ENCODE measurements around the gene ASMTL.
"Not testable (repeated sequence)": the region's sequence is repeated elsewhere in the genome, so short reads cannot be mapped to it uniquely, and the experiment has no call there.

ASMTL gene

DNA sequence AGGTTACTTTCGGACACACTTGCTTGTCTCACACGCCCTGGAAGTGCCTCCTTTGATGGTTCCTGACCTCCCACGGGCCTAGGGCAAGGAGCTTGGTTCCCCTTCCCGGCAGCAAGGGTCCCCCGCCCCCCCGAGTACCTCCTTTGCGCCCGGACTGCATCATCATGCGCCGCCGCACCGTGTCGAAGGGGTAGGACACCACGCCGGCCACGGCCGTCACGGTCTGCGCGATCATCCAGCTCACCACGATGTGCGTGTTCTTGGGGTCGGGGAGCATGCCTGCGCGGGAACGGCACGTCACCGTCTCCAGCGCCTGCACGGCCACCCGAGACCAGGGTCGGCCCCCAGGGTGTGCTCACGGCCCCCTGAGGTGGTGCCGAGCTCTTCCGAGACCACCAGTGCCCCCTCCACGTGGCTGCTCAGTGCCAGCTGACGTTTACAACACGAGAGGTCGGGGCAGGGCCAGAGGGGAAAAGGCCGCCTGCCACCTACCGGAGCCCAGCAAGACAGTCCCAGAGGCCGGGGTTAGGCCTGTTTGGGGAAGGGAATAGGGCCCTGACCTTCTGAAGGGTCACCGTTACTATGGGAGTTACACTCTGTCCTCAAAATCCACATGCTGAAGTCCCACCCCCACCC, 65.5 kb downstream of the ASMTL start:
- no peak overlapping the region for H3K9ac ChIP-seq (ENCODE audit: low read length)
- H3K36me3 ChIP-seq (ENCODE audit: insufficient read depth, low read length): peaks cover 68% of the 10 kb centered on the region
- no peak overlapping the region for H3K27ac ChIP-seq (ENCODE audit: low read depth, low read length)
- H3K4me3 ChIP-seq (ENCODE audit: low read depth in 1 of 2, low read length in 2 of 2): no peak overlapping the region
- no peaks in the 10 kb centered on the region for H3K9me3 ChIP-seq (ENCODE audit: low read length)
- H3K27me3 ChIP-seq (ENCODE audit: control insufficient read depth in 1 of 2, insufficient read depth in 2 of 2, low read length in 2 of 2): no peaks in the 10 kb centered on the region
- H3K4me1 ChIP-seq (ENCODE audit: insufficient read depth, low read length): peaks cover 31% of the 10 kb centered on the region

DNA sequence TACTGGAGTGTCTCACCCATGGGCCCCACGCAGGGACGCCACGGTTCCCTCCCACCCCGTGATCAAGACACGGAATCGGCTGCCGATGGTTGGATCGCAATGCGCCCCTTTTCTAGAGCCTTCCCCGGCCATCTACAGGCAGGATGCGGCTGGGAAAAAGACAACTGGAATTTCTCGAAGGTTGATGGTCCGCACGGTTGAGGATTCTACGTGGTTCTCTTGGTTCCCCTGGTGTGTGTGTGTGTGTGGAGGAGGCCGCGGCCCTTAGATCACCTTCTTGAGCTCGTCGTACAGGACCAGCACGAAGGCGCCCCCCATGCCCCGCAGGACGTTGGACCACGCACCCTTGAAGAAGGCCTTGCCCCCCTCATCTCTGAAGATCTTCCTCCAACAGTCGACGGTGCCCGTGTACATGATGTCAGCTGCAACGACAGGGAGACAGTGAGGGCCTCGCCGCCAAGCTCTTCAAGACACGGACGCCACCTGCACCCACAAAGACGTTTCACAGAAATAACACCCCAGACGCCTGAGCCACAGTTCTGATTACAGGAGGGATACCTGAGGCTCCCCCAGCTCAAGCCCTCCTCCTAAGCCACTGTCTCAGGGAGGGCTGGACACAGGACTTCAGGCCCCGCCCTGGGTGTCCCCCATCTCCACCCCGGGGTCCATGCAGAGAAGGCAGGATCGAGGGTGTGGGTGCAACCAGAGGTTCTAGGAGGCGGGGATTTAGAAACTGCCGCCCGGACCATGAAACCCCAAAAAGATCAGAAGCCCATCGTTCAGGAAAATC, 66.2 kb downstream of the ASMTL start:
- no peaks in the 10 kb centered on the region for H3K9me3 ChIP-seq (ENCODE audit: low read length)
- H3K36me3 ChIP-seq (ENCODE audit: insufficient read depth, low read length): peaks cover 68% of the 10 kb centered on the region
- no peak overlapping the region for H3K4me3 ChIP-seq (ENCODE audit: low read depth in 1 of 2, low read length in 2 of 2)
- peaks cover 31% of the 10 kb centered on the region for H3K4me1 ChIP-seq (ENCODE audit: insufficient read depth, low read length)
- no peak overlapping the region for H3K9ac ChIP-seq (ENCODE audit: low read length)
- H3K27me3 ChIP-seq (ENCODE audit: control insufficient read depth in 1 of 2, insufficient read depth in 2 of 2, low read length in 2 of 2): no peaks in the 10 kb centered on the region
- H3K27ac ChIP-seq (ENCODE audit: low read depth, low read length): no peak overlapping the region

DNA sequence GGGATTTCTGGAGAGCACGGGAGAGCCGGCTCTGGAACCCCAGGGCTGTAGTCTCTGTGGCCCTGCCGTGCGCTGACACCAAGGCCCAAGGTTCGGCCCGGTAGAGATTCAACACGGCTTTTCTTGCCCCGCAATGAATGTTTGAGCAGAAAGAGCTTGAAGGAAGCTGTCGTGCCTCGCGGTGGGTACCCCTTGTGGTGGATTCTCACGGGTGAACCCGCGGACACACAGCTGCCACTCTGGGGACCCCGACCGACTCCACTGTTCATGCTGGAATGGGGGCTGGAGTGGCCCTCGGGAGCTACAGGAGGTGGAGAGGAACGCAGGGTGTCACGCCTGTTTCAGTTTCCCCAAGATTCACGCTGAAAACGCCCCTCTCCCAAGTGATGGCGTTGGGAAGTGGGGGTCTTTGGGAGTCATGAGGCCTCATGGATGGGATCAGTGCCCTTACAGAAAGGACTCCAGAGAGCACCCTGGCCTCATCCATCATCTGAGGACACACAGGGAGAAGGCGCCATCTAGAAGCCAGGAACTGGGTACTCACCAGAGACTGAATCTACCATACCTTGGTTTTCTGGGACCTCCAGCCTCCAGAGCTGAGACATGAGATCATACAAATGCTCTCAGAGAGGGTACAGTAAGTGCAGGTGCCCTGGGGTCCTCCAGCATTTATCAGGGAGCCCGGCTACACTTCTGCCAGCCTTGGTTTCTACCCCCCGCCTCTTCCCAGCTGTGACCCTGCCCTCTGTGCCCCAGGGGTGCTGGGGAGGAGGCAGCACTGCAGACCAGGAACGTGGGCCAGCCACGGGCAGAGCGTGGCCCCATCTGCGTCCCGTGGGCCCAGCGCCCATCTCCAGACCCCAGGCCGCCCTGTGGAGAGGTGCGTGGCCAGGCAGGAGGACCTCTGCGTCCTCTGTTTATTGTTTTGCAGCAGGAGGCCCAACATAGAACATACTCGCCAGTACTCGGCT, 67.2 kb downstream of the ASMTL start:
- no peaks in the 10 kb centered on the region for H3K9me3 ChIP-seq (ENCODE audit: low read length)
- H3K36me3 ChIP-seq (ENCODE audit: insufficient read depth, low read length): peaks cover 64% of the 10 kb centered on the region
- H3K27ac ChIP-seq (ENCODE audit: low read depth, low read length): no peak overlapping the region
- peaks cover 24% of the 10 kb centered on the region for H3K4me1 ChIP-seq (ENCODE audit: insufficient read depth, low read length)
- no peak overlapping the region for H3K4me3 ChIP-seq (ENCODE audit: low read depth in 1 of 2, low read length in 2 of 2)
- no peaks in the 10 kb centered on the region for H3K27me3 ChIP-seq (ENCODE audit: control insufficient read depth in 1 of 2, insufficient read depth in 2 of 2, low read length in 2 of 2)
- H3K9ac ChIP-seq (ENCODE audit: low read length): no peak overlapping the region

GRCh38 chrX:1384658-1385252, 68.0 kb downstream of the ASMTL start:
- Histone ChIP-seq H3K27me3 (ENCODE audit: control insufficient read depth in 1 of 2, insufficient read depth in 2 of 2, low read length in 2 of 2) (no peaks in the 10 kb centered on the region), H3K36me3 (ENCODE audit: insufficient read depth, low read length) (peaks cover 56% of the 10 kb centered on the region)

GRCh38 chrX:1380672-1381233, 72.0 kb downstream of the ASMTL start:
- H3K4me1 ChIP-seq (ENCODE audit: insufficient read depth, low read length): no peaks in the 10 kb centered on the region
- no peak overlapping the region for H3K9ac ChIP-seq (ENCODE audit: low read length)
- no peak overlapping the region for H3K27ac ChIP-seq (ENCODE audit: low read depth, low read length)
- H3K4me3 ChIP-seq (ENCODE audit: low read depth in 1 of 2, low read length in 2 of 2): no peak overlapping the region
- H3K9me3 ChIP-seq (ENCODE audit: low read length): no peaks in the 10 kb centered on the region
- H3K36me3 ChIP-seq (ENCODE audit: insufficient read depth, low read length): peaks cover 16% of the 10 kb centered on the region
- no peaks in the 10 kb centered on the region for H3K27me3 ChIP-seq (ENCODE audit: control insufficient read depth in 1 of 2, insufficient read depth in 2 of 2, low read length in 2 of 2)

More at GRCh38 chrX:1384658-1385252, 68.0 kb downstream of the ASMTL start:
- H3K4me3 ChIP-seq (ENCODE audit: low read depth in 1 of 2, low read length in 2 of 2): no peak overlapping the region
- no peak overlapping the region for H3K9ac ChIP-seq (ENCODE audit: low read length)
- H3K9me3 ChIP-seq (ENCODE audit: low read length): no peaks in the 10 kb centered on the region
- peaks cover 17% of the 10 kb centered on the region for H3K4me1 ChIP-seq (ENCODE audit: insufficient read depth, low read length)
- no peak overlapping the region for H3K27ac ChIP-seq (ENCODE audit: low read depth, low read length)

- Histone ChIP-seq H3K9me3 (ENCODE audit: low read length) (no peaks in the 10 kb centered on the region), H3K27me3 (ENCODE audit: control insufficient read depth in 1 of 2, insufficient read depth in 2 of 2, low read length in 2 of 2) (no peaks in the 10 kb centered on the region), H3K4me3 (ENCODE audit: low read depth in 1 of 2, low read length in 2 of 2) (no peak overlapping the region), H3K9ac (ENCODE audit: low read length) (no peak overlapping the region), H3K4me1 (ENCODE audit: insufficient read depth, low read length) (no peaks in the 10 kb centered on the region), H3K27ac (ENCODE audit: low read depth, low read length) (no peak overlapping the region), H3K36me3 (ENCODE audit: insufficient read depth, low read length) (no peaks in the 10 kb centered on the region)
Observed at GRCh38 chrX:1378306-1378759, 74.4 kb downstream of the ASMTL start.

DNA sequence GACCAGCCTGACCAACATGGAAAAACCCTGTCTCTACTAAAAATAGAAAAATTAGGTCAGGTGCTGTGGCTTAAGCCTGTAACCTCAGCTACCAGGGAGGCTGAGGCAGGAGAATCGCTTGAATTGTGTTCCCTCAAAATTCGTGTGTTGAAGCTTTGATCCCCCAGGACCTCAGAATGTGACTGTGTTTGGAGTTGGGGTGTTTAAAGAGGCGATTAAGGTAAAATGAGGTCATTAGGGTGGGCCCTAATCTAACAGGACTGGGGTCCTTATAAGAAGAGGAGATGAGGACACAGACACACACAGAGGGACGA, 84.4 kb downstream of the ASMTL start:
- Histone ChIP-seq H3K4me3 (ENCODE audit: low read depth in 1 of 2, low read length in 2 of 2) (no peak overlapping the region), H3K27ac (ENCODE audit: low read depth, low read length) (no peak overlapping the region), H3K9ac (ENCODE audit: low read length) (no peak overlapping the region), H3K36me3 (ENCODE audit: insufficient read depth, low read length) (no peaks in the 10 kb centered on the region), H3K9me3 (ENCODE audit: low read length) (no peaks in the 10 kb centered on the region), H3K27me3 (ENCODE audit: control insufficient read depth in 1 of 2, insufficient read depth in 2 of 2, low read length in 2 of 2) (no peaks in the 10 kb centered on the region), H3K4me1 (ENCODE audit: insufficient read depth, low read length) (no peaks in the 10 kb centered on the region)

DNA sequence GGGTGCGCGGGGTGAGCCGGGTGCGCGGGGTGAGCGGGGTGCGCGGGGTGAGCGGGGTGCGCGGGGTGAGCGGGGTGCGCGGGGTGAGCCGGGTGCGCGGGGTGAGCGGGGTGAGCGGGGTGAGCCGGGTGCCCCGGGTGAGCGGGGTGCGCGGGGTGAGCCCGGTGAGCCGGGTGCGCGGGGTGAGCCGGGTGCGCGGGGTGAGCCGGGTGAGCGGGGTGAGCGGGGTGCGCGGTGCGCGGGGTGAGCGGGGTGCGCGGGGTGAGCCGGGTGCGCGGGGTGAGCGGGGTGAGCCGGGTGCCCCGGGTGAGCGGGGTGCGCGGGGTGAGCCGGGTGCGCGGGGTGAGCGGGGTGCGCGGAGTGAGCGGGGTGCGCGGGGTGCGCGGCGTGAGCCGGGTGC, 86.3 kb downstream of the ASMTL start:
- H3K27me3 ChIP-seq (ENCODE audit: control insufficient read depth in 1 of 2, insufficient read depth in 2 of 2, low read length in 2 of 2); H3K9ac ChIP-seq (ENCODE audit: low read length); H3K4me1 ChIP-seq (ENCODE audit: insufficient read depth, low read length); H3K9me3 ChIP-seq (ENCODE audit: low read length); H3K27ac ChIP-seq (ENCODE audit: low read depth, low read length); H3K4me3 ChIP-seq (ENCODE audit: low read depth in 1 of 2, low read length in 2 of 2): not testable (repeated sequence)
- H3K36me3 ChIP-seq (ENCODE audit: insufficient read depth, low read length): peaks cover 11% of the 10 kb centered on the region

- H3K9me3 ChIP-seq (ENCODE audit: low read length): no peaks in the 10 kb centered on the region
- no peaks in the 10 kb centered on the region for H3K4me1 ChIP-seq (ENCODE audit: insufficient read depth, low read length)
- no peak overlapping the region for H3K9ac ChIP-seq (ENCODE audit: low read length)
- no peak overlapping the region for H3K4me3 ChIP-seq (ENCODE audit: low read depth in 1 of 2, low read length in 2 of 2)
- H3K36me3 ChIP-seq (ENCODE audit: insufficient read depth, low read length): peaks cover 21% of the 10 kb centered on the region
- H3K27me3 ChIP-seq (ENCODE audit: control insufficient read depth in 1 of 2, insufficient read depth in 2 of 2, low read length in 2 of 2): no peaks in the 10 kb centered on the region
- no peak overlapping the region for H3K27ac ChIP-seq (ENCODE audit: low read depth, low read length)
Observed at GRCh38 chrX:1361910-1362309, 90.8 kb downstream of the ASMTL start.

DNA sequence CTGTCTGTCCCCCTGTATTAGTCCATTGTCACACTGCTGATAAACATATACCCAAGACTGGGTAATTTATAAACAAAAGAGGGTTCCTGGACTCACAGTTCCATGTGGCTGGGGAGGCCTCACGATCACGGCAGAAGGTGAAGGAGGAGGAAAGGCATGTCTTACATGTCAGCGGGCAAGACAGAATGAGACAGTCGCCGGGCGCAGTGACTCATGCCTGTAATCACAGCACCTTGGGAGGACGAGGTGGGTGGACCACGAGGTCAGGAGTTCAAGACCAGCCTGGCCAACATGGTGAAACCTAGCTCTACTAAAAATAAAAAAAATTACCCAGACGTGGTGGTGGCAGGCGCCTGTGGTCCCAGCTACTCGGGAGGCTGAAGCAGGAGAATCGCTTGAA, 91.4 kb downstream of the ASMTL start:
- H3K4me1 ChIP-seq (ENCODE audit: insufficient read depth, low read length): no peaks in the 10 kb centered on the region
- no peaks in the 10 kb centered on the region for H3K9me3 ChIP-seq (ENCODE audit: low read length)
- H3K4me3 ChIP-seq (ENCODE audit: low read depth in 1 of 2, low read length in 2 of 2): no peak overlapping the region
- no peak overlapping the region for H3K9ac ChIP-seq (ENCODE audit: low read length)
- H3K27me3 ChIP-seq (ENCODE audit: control insufficient read depth in 1 of 2, insufficient read depth in 2 of 2, low read length in 2 of 2): no peaks in the 10 kb centered on the region
- H3K27ac ChIP-seq (ENCODE audit: low read depth, low read length): no peak overlapping the region
- H3K36me3 ChIP-seq (ENCODE audit: insufficient read depth, low read length): peaks cover 21% of the 10 kb centered on the region

GRCh38 chrX:1360171-1360570, 92.5 kb downstream of the ASMTL start:
- H3K36me3 ChIP-seq (ENCODE audit: insufficient read depth, low read length): peaks cover 21% of the 10 kb centered on the region
- H3K9ac ChIP-seq (ENCODE audit: low read length): no peak overlapping the region
- H3K4me3 ChIP-seq (ENCODE audit: low read depth in 1 of 2, low read length in 2 of 2): no peak overlapping the region
- H3K27me3 ChIP-seq (ENCODE audit: control insufficient read depth in 1 of 2, insufficient read depth in 2 of 2, low read length in 2 of 2): no peaks in the 10 kb centered on the region
- H3K9me3 ChIP-seq (ENCODE audit: low read length): no peaks in the 10 kb centered on the region
- H3K27ac ChIP-seq (ENCODE audit: low read depth, low read length): no peak overlapping the region
- no peaks in the 10 kb centered on the region for H3K4me1 ChIP-seq (ENCODE audit: insufficient read depth, low read length)
